GM10248 (cell line): ENCODE measurements around the gene COG3.
A peak's percentile ranks its signal among the peaks of the same experiment; 100 is the strongest.

ENCODE experiments used
- CTCF ChIA-PET: fragments of 300-600 bp; sonication (Branson Sonifier 250); formaldehyde crosslinking; extraction: SDS; loops from one replicate; lab custom pipeline; 2021; ENCODE audit warnings: antibody characterized with exemption; lab: Yijun Ruan, JAX
- POLR2A ChIA-PET: fragments of 350-650 bp; sonication (Branson Sonifier 250); formaldehyde crosslinking; extraction: SDS; loops from one replicate; lab custom pipeline; 2020; ENCODE audit warnings: antibody characterized with exemption; lab: Yijun Ruan, JAX
- DNase-seq: peaks from one replicate; pipeline ENCODE4 v3.0.0; 2012; ENCODE audit errors: extremely low spot score
- CTCF ChIP-seq: IDR thresholded peaks from 2 replicates; pipeline ENCODE4 v1.5.1; 2012; ENCODE audit warnings: mild to moderate bottlenecking, low read depth; ENCODE audit errors: extremely low read depth, missing control alignments, control extremely low read depth

The COG3 gene

GRCh38 chr13:45479661-45480060 lies 14.9 kb downstream of the COG3 start:
- CTCF ChIA-PET, result interaction anchor here (1.2 to 1.3 kb wide), 2 partner anchors 13 to 32 kb away, joined by 3 to 4 read pairs; no protein-coding TSS in a partner anchor
- no peak for DNase-seq
- TF ChIP-seq CTCF, result no peak
- POLR2A ChIA-PET, result no interaction called here

- CTCF ChIA-PET, result interaction anchor here (1.3 to 2.2 kb wide), 5 partner anchors 8 to 110 kb away, joined by 3 to 8 read pairs (median 4); partner anchors contain the start of gene COG3
- no peak for DNase-seq
- TF ChIP-seq CTCF, result no peak
- POLR2A ChIA-PET, result no interaction called here
Measured at GRCh38 chr13:45481688-45482087, 16.9 kb downstream of the COG3 start.

- CTCF ChIA-PET, result interaction anchor here (1.0 to 2.5 kb wide), 10 partner anchors 8 to 111 kb away, joined by 3 to 9 read pairs (median 4); partner anchors contain the start of gene COG3
- TF ChIP-seq CTCF, result no peak
- no peak for DNase-seq
- POLR2A ChIA-PET, result no interaction called here
Measured at GRCh38 chr13:45482571-45483173, 17.9 kb downstream of the COG3 start.

- no peak for TF ChIP-seq CTCF
- ChIA-PET POLR2A (no interaction called here), CTCF (no interaction called here)
- DNase-seq, result no peak
Measured at GRCh38 chr13:45487604-45488003, 22.9 kb downstream of the COG3 start.

GRCh38 chr13:45490068-45490467 lies 25.3 kb downstream of the COG3 start:
- peak; percentile 39 for TF ChIP-seq CTCF
- no peak for DNase-seq
- CTCF ChIA-PET, result interaction anchor here (0.6 to 1.8 kb wide), 8 partner anchors 9 to 122 kb away, joined by 3 to 4 read pairs (median 3); no protein-coding TSS in a partner anchor

GRCh38 chr13:45492538-45492937 lies 27.8 kb downstream of the COG3 start:
- no peak for TF ChIP-seq CTCF
- POLR2A ChIA-PET, result no interaction called here

More at GRCh38 chr13:45490068-45490467, 25.3 kb downstream of the COG3 start:
- POLR2A ChIA-PET, result no interaction called here

GRCh38 chr13:45496942-45497341 lies 32.2 kb downstream of the COG3 start:
- POLR2A ChIA-PET, result no interaction called here
- CTCF ChIA-PET, result no interaction called here
- DNase-seq, result no peak

More at GRCh38 chr13:45492538-45492937, 27.8 kb downstream of the COG3 start:
- CTCF ChIA-PET, result interaction anchor here (1.4 kb wide), 1 partner anchor 18 kb away, joined by 3 read pairs; no protein-coding TSS in a partner anchor
- DNase-seq, result no peak

More at GRCh38 chr13:45496942-45497341, 32.2 kb downstream of the COG3 start:
- no peak for TF ChIP-seq CTCF
